TTC549 (cell line): Measurements from ENCODE around the gene SLC16A5.
"Not testable (repeated sequence)": the region's sequence is repeated elsewhere in the genome, so short reads cannot be mapped to it uniquely, and the experiment has no call there.

Experiments used
- FAIRE-seq: peaks from 2 replicates; lab custom pipeline; 2012; peaks lifted over from hg19 to GRCh38; lab: Jason Lieb, UNC

Gene SLC16A5

GRCh38 chr17:75133001-75133400, 45.2 kb downstream of the SLC16A5 start:
- no peak for FAIRE-seq

DNA sequence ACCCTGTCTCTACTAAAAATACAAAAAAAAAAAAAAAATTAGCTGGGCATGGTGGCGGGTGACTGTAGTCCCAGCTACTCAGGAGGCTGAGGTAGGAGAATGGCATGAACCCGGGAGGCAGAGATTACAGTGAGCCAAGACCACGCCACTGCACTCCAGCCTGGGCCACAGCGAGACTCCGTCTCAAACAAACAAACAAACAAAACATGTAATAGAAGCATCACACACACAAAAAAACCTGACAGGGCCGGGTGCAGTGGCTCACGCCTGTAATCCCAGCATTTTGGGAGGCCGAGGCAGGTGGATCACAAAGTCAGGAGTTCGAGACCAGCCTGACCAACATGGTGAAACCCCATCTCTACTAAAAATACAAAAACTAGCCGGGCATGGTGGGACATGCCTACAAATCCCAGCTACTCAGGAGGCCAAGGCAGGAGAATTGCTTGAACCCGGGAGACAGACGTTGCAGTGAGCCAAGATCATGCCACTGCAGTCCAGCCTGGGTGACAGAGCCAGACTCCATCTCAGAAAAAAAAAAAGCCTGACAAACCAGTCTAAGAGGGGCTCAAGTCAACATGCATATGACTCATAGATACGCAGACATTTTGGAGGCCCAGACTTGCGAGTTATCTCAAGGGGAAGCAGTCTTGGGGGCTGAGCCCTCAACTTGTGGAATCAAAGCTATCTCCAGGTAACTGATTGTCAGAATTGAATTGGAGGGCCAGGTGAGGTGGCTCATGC, 46.0 kb downstream of the SLC16A5 start:
- FAIRE-seq: not testable (repeated sequence)

DNA sequence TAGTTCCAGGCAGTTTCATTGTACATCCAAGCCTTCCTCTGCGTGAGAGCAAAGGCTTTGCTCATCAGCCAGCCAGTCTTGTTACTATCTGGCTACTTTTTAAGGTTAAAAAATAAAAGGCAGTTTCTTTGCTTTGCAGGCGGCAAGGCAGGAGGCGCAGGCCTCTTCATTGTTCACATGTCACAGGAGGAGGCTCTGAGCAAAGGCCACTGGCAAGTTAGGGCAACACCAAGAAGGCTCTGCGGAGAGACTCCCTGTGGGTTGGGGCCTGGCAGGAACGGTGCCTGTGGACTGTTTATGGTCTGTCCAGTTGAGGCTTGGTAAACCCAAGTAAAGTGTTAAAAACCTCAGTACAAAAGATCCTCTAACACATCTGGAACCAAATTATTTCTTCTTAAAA, 47.7 kb downstream of the SLC16A5 start:
- no peak for FAIRE-seq

DNA sequence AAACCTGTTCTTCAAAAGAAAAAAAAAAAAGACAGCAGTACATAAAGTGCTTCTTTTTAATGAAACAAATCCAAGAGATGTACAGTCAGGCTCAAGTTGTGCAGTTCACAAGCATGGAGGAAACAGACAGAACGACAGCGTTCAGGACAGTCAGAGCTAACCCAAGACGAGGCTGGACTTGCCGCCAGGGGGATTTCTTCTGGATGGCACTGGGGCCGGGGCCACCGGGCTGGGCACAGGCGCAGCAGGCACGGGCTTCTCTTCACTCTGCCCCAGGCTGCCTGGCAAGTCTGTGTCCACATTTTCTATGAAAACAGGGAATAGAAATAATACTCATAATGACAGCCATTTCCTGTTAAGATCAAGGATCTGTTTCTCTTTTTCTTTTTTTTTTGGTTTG, 48.2 kb downstream of the SLC16A5 start:
- FAIRE-seq: no peak

DNA sequence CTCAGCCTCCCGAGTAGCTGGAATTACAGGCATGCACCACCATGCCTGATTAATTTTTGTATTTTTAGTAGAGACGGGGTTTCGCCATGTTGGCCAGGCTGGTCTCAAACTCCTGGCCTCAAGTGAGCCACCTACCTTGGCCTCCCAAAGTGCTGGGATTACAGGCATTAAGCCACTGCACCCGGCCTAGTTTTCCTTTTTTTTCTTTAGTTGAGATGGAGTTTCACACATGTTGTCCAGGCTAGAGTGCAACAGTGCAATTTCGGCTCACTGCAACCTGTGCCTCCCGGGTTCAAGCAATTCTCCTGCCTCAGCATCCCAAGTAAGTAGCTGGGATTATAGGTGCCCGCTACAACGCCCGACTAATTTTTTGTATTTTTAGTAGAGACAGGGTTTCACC, 50.0 kb downstream of the SLC16A5 start:
- FAIRE-seq: not testable (repeated sequence)

DNA sequence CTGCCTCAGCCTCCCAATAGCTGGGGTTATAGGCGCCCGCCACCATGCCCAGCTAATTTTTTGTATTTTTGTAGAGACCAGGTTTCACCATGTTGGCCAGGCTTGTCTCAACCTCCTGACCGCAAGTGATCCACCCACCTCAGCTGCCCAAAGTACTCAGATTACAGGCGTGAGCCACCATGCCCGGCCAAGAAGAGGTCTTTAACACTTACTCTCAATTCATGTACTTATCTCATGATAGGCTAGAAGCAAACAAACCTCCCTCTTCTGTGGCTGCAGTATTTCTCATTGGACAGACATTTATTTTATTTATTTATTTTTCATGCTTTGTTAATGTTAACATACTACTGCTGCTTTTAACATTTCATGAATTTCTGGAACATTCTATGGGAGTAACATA, 50.8 kb downstream of the SLC16A5 start:
- no peak for FAIRE-seq

DNA sequence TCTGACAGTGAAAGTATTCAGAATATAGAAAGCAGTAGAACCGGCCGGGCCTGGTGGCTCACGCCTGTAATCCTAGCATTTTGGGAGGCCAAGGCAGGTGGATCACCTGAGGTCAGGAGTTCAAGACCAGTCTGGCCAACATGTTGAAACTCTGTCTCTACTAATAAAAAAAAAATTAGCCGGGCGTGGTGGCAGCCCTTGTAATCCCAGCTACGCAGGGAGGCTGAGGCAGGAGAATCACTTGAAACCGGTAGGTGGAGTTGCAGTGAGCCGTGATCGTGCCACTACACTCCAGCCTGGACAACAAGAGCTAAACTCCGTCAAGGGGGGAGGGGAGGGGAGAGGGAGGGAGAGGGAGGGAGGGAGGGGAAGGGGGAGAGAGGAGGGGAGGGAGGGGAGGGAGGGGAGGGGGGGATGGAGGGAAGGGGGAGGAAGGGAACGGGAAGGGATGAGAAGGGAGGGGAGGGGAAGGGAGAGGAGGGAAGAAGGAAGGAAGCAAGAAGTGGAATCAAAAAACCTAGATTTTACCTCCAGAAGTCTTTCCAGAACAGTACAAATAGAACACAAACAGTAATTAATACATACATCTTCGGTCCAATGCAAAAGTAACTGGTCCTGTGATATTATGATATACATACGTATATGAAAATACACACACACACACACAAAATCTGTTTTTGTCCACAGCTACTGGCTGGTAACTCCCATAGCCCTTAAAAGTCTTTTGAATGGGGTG, 54.6 kb downstream of the SLC16A5 start:
- FAIRE-seq: no peak

DNA sequence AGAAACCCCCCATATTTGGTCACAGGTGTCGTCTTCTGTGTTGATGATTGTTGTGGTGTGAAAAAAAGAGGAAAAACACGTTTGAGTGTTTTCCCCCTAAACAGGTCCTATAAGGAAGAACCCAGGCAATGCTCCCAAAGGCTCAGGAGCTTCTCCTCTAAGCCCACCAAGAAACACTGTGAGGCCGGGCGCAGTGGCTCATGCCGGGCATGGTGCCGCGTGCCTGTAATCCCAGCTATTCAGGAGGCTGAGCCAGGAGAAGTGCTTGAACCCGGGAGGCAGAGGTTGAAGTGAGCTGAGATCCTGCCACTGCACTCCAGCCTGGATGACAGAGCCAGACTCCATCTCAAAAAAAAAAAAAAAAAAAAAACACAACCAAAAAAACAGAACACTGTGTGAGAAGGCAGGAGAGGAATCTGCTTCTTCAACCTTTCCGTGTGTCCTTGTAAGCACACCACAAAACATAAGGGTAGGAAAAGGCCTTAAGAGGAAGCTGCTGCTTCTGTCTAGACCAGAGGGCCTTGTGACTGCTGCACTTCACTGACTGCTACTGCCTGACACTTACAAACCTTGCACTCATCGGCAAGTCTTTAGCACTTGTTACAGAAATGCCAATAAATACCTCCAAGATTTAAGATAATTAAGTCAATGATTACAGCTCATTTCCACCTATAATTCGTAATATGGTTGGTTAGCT, 57.2 kb downstream of the SLC16A5 start:
- FAIRE-seq: no peak

DNA sequence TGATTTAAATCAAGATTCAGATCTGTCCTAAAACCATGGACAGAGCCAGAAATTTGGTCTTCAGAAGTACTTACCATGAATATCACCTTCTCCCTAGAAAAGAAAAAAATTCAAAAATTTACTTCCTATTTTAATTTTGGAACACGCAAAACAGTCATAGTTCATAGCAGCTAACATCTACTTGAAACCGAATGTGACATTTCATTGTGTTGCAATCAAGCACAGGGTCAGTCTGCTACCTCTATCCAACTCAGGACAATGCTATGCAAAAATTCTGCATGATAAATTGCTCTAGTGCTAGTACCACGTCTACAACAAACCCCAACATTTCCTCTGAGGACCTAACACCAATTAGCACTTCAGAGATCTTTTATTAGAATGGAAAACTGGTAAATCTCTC, 58.8 kb downstream of the SLC16A5 start:
- no peak for FAIRE-seq

DNA sequence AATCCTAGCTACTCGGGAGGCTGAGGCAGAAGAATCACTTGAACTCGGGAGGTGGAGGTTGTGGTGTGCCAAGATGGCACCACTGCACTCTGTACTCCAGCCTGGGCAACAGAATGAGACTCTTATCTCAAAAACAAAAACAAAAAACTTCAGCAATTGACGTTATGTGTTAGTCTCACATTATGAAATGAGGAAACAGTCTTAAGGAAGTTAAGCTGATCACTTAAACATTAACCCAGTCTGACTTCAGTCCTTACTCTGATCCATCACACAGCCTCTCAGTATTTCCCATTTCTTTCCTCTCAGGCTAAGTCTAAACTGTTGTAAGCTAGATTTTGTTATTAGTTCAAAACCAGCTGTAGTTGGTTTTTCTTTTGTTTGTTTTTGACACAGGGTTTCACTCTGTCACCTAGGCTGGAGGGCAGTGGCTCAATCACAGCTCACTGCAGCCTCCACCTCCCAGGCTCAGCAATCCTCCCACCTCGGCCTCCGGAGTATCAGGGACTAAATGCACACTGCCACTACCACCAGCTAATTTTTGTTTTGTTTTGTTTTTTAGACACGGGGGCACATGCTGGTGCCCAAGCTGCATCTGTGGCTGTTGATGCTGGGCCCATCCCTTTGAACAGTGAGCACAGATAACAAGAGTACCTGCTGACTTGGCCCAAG, 60.3 kb downstream of the SLC16A5 start:
- FAIRE-seq: no peak

DNA sequence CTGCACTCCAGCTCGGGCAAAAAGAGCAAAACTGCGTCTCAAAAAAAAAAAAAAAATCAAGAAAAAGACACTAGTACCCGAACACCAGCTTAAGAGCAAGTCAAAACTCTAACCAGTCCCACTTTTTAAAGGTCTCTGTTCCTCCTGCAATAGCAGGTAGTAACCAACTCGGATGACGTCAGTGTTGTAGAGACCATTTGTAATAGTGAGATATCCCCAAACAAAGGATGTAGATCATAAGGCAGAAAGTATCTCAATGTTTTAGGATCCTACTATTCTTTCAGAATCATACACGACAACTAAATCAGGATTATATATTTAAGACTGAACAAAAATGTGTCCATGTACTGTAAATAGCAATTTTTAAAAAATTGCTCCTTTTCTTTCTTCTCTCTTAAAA, 64.2 kb downstream of the SLC16A5 start:
- FAIRE-seq: no peak

DNA sequence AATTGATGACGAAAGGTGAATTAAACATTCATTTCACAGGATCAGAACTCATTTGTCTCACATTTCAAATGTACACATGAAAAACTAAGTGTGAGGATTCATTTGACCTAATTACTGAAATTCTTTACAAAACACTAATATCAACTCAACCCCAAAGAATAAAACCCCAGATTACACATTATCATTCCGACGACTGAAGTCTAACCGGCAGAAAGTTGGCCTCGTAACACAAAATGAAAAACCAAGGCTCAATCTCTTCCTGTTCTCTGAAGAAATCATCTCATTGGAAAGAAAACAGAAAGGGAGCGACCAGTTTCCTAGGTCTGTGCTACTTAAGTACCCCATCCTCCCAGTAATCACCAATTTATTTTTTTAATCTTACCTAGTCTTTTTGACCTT, 64.8 kb downstream of the SLC16A5 start:
- FAIRE-seq: no peak

- FAIRE-seq: no peak
Observed at GRCh38 chr17:75152922-75153779, 65.4 kb downstream of the SLC16A5 start.

DNA sequence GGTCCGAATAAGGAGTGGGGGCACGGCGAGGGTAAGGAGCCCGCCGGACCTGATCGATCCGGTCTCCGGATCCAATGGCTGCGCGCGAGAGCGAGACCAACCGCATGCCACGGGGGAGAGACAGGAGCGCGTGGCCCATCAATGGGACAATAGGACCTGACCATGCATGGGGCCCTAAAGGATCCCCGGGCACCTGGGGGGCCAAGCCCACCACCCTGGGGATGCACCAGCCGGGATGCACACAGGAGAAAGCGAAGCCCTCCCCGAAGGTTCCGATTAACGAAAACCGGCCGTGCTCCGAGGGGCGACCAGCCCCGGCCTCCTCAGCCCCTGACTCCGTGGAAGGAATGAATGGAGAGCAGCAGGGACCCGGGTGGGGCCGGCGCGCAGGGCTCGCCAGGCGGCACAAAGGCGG, 66.0 kb downstream of the SLC16A5 start:
- FAIRE-seq: no peak

GRCh38 chr17:75154195-75155106, 66.7 kb downstream of the SLC16A5 start, which contains the start of gene JPT1:
Gene JPT1, minus strand, starts transcription at chr17:75154512. Its CDS starts 115 bp downstream, at chr17:75154397.
- FAIRE-seq: peak; percentile 81

GRCh38 chr17:75155191-75155601, 67.4 kb downstream of the SLC16A5 start:
- no peak for FAIRE-seq
